Liver (tissue), 3 donors: Measurements from ENCODE around the gene GRID1.

Experiments
- EGR1 ChIP-seq, 2 donors: IDR thresholded peaks; 2 replicates each; pipeline ENCODE4 v1.6.1; 2016 to 2018; ENCODE audit warnings: antibody characterized with exemption in 2 of 2, low read depth in 2 of 2
- GABPA ChIP-seq, 2 donors: IDR thresholded peaks in 1 of 2; conservative IDR thresholded peaks in 1 of 2; 2 replicates each; pipeline ENCODE4 v1.6.1; 2016; ENCODE audit warnings: antibody characterized with exemption in 2 of 2, mild to moderate bottlenecking in 1 of 2, moderate library complexity in 1 of 2
- JUND ChIP-seq, 2 donors: IDR thresholded peaks; 2 replicates each; pipeline ENCODE4 v1.6.1; 2016; ENCODE audit warnings: antibody characterized with exemption in 2 of 2
- RAD21 ChIP-seq, 2 donors: IDR thresholded peaks; 2 replicates each; pipeline ENCODE4 v1.6.1; 2016; ENCODE audit warnings: antibody characterized with exemption in 2 of 2, mild to moderate bottlenecking in 2 of 2
- TAF1 ChIP-seq: conservative IDR thresholded peaks from 2 replicates; pipeline ENCODE4 v1.6.1; 2016; ENCODE audit warnings: antibody characterized with exemption, mild to moderate bottlenecking
- YY1 ChIP-seq: IDR thresholded peaks from 2 replicates; pipeline ENCODE4 v1.6.1; 2016; ENCODE audit warnings: antibody characterized with exemption, mild to moderate bottlenecking
- TF ChIP-seq, protein P1 (sequence below): IDR thresholded peaks from 2 replicates; pipeline ENCODE4 v1.6.1; 2016; ENCODE audit warnings: antibody characterized with exemption
- TF ChIP-seq, protein P2 (sequence below): fragments of 150-350 bp; IDR thresholded peaks from 2 replicates; pipeline ENCODE4 v1.5.1; 2017; ENCODE audit warnings: improper control_type of control experiment, low read depth, low read length; ENCODE audit not compliant: missing input control
- TF ChIP-seq, protein P3 (sequence below): IDR thresholded peaks from 2 replicates; pipeline ENCODE4 v1.6.1; 2016; ENCODE audit warnings: antibody characterized with exemption
- TF ChIP-seq, protein P4 (sequence below): IDR thresholded peaks from 2 replicates; pipeline ENCODE4 v1.6.1; 2016; ENCODE audit warnings: antibody characterized with exemption
- donor health status: healthy.
- donor health status: healthy.

DNA sequence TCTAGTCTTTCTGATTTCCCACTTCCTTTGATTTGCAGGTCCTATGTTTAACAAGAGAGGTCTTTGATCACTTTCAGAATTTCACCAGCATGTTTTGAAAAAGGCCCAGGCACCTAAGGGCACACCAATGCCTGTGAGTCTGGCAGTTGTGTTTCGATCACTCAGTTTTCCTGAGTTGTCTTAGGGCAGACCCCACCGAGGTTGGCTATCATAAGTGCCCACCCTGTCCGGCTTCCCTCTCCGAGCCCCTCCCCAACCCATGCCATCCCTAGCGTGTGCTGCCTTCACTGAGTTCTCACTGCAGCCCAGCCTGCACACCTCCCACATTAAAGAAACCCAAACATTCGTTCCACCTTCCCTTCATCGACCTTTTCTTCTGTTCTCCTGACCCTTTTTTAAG, 257.9 kb downstream of the GRID1 start:
- TF ChIP-seq, protein P1, sequence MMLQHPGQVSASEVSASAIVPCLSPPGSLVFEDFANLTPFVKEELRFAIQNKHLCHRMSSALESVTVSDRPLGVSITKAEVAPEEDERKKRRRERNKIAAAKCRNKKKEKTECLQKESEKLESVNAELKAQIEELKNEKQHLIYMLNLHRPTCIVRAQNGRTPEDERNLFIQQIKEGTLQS, result no peak
- TF ChIP-seq, protein P2, sequence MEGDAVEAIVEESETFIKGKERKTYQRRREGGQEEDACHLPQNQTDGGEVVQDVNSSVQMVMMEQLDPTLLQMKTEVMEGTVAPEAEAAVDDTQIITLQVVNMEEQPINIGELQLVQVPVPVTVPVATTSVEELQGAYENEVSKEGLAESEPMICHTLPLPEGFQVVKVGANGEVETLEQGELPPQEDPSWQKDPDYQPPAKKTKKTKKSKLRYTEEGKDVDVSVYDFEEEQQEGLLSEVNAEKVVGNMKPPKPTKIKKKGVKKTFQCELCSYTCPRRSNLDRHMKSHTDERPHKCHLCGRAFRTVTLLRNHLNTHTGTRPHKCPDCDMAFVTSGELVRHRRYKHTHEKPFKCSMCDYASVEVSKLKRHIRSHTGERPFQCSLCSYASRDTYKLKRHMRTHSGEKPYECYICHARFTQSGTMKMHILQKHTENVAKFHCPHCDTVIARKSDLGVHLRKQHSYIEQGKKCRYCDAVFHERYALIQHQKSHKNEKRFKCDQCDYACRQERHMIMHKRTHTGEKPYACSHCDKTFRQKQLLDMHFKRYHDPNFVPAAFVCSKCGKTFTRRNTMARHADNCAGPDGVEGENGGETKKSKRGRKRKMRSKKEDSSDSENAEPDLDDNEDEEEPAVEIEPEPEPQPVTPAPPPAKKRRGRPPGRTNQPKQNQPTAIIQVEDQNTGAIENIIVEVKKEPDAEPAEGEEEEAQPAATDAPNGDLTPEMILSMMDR, result no peak
- no peak for TF ChIP-seq GABPA (IDR thresholded peaks at IDR 0.05 in 1 of 2, conservative IDR thresholded peaks at IDR 0.05 in 1 of 2)
- no peak for TF ChIP-seq RAD21 (IDR thresholded peaks at IDR 0.05)
- TF ChIP-seq, protein P3, sequence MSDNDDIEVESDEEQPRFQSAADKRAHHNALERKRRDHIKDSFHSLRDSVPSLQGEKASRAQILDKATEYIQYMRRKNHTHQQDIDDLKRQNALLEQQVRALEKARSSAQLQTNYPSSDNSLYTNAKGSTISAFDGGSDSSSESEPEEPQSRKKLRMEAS, result no peak
- TF ChIP-seq, protein P4, sequence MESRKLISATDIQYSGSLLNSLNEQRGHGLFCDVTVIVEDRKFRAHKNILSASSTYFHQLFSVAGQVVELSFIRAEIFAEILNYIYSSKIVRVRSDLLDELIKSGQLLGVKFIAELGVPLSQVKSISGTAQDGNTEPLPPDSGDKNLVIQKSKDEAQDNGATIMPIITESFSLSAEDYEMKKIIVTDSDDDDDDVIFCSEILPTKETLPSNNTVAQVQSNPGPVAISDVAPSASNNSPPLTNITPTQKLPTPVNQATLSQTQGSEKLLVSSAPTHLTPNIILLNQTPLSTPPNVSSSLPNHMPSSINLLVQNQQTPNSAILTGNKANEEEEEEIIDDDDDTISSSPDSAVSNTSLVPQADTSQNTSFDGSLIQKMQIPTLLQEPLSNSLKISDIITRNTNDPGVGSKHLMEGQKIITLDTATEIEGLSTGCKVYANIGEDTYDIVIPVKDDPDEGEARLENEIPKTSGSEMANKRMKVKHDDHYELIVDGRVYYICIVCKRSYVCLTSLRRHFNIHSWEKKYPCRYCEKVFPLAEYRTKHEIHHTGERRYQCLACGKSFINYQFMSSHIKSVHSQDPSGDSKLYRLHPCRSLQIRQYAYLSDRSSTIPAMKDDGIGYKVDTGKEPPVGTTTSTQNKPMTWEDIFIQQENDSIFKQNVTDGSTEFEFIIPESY, result no peak
- TF ChIP-seq JUND (IDR thresholded peaks at IDR 0.05), result no peak
- TF ChIP-seq TAF1, result no peak
- TF ChIP-seq YY1, result no peak
- TF ChIP-seq EGR1 (IDR thresholded peaks at IDR 0.05; ENCODE audit: low read depth in 2 of 2), result no peak
